22Rv1 (cell line): ENCODE measurements around the gene OR52W1.
"Not testable (repeated sequence)": the region's sequence is repeated elsewhere in the genome, so short reads cannot be mapped to it uniquely, and the experiment has no call there.

Experiments
- H3K27ac ChIP-seq: fragments of 450-650 bp; 2 replicates; pipeline ENCODE4 v1.5.1; 2017
- CTCF ChIP-seq: fragments of 450-650 bp; IDR thresholded peaks from 2 replicates; pipeline ENCODE4 v1.5.1; 2017; ENCODE audit warnings: mild to moderate bottlenecking
- ZFX ChIP-seq: fragments of 450-650 bp; IDR thresholded peaks from 2 replicates; pipeline ENCODE4 v1.6.1; 2017; ENCODE audit warnings: antibody characterized with exemption, borderline replicate concordance

Gene OR52W1

GRCh38 chr11:6240781-6241180, 41.8 kb downstream of the OR52W1 start:
- H3K27ac ChIP-seq, result no peak overlapping the region
- TF ChIP-seq CTCF, result no peak
- TF ChIP-seq ZFX, result no peak

GRCh38 chr11:6241316-6241715, 42.3 kb downstream of the OR52W1 start:
- TF ChIP-seq ZFX (no peak), CTCF (no peak)
- no peak overlapping the region for H3K27ac ChIP-seq

- TF ChIP-seq CTCF (no peak), ZFX (no peak)
- no peak overlapping the region for H3K27ac ChIP-seq
Observed at GRCh38 chr11:6245536-6245935, 46.5 kb downstream of the OR52W1 start.

- no peak overlapping the region for H3K27ac ChIP-seq
- TF ChIP-seq ZFX, result no peak
- TF ChIP-seq CTCF, result no peak
Observed at GRCh38 chr11:6248248-6248647, 49.2 kb downstream of the OR52W1 start.

GRCh38 chr11:6248897-6249296, 49.9 kb downstream of the OR52W1 start:
- not testable (repeated sequence) for H3K27ac ChIP-seq
